OCI-LY7 (cell line): ENCODE results near the gene PSMA6. TPM values are rescaled to one million over a fixed set of nuclear protein-coding genes. Genes with fewer than 3 reads are reported as not detected.

Source experiments
- BruUV-seq: library from RNA; stranded (reverse); fragments of 400-500 nt; replicated peaks from 2 replicates; lab custom pipeline; 2021; lab: Mats Ljungman, UMichigan
- CTCF ChIA-PET: fragments of 300-600 bp; sonication (Branson Sonifier 250); formaldehyde crosslinking; loops from one replicate; lab custom pipeline; 2022; ENCODE audit warnings: antibody characterized with exemption; ENCODE audit not compliant: unreplicated experiment; lab: Charles Lee
- POLR2A ChIA-PET: fragments of 300-600 bp; sonication (Branson Sonifier 250); formaldehyde crosslinking; loops from one replicate; lab custom pipeline; 2022; ENCODE audit warnings: antibody characterized with exemption; lab: Charles Lee
- DNase-seq: peaks from one replicate; pipeline ENCODE4 v3.0.0-alpha.2; 2015; ENCODE audit warnings: low spot score
- H2AFZ ChIP-seq: fragments of 200-600 bp; sonication (generic), shearing (Covaris generic); 2 replicates; pipeline ENCODE4 v1.6.1; 2014; ENCODE audit warnings: mild to moderate bottlenecking, antibody characterized with exemption, low read length, moderate library complexity
- H3K27ac ChIP-seq: fragments of 200-600 bp; sonication (generic); 2 replicates; pipeline ENCODE4 v1.5.1; 2014; ENCODE audit warnings: mixed run types, low read depth, mild to moderate bottlenecking, moderate library complexity, low read length, inconsistent platforms; ENCODE audit not compliant: poor library complexity, severe bottlenecking
- H3K36me3 ChIP-seq: fragments of 200-600 bp; sonication (generic); 2 replicates; pipeline ENCODE4 v1.6.1; 2014; ENCODE audit warnings: mild to moderate bottlenecking, antibody characterized with exemption, low read length, moderate library complexity, mixed read lengths; ENCODE audit not compliant: insufficient read depth
- H3K4me1 ChIP-seq: fragments of 200-600 bp; sonication (generic); 2 replicates; pipeline ENCODE4 v1.5.1; 2014; ENCODE audit warnings: mild to moderate bottlenecking, low read length; ENCODE audit not compliant: insufficient read depth, poor library complexity, severe bottlenecking
- H3K4me2 ChIP-seq: fragments of 200-600 bp; sonication (generic); 2 replicates; pipeline ENCODE4 v1.6.1; 2014; ENCODE audit warnings: mild to moderate bottlenecking, low read length
- H3K4me3 ChIP-seq: fragments of 200-600 bp; sonication (generic); 2 replicates; pipeline ENCODE4 v1.5.1; 2014; ENCODE audit warnings: mild to moderate bottlenecking, low read depth, low read length; ENCODE audit not compliant: poor library complexity, severe bottlenecking
- H3K79me2 ChIP-seq: fragments of 200-600 bp; sonication (generic); 2 replicates; pipeline ENCODE4 v1.6.1; 2016; ENCODE audit warnings: low read depth, mild to moderate bottlenecking, low read length, moderate library complexity, mixed read lengths; ENCODE audit not compliant: insufficient read depth
- H3K9me2 ChIP-seq: fragments of 200-600 bp; sonication (generic); 2 replicates; pipeline ENCODE4 v1.6.1; 2016; ENCODE audit warnings: mild to moderate bottlenecking, low read length, mixed read lengths; ENCODE audit not compliant: insufficient read depth
- H3K9me3 ChIP-seq: fragments of 200-600 bp; sonication (generic); 2 replicates; pipeline ENCODE4 v1.6.1; 2014; ENCODE audit warnings: mild to moderate bottlenecking, mixed run types, low read length, mixed read lengths
- H4K20me1 ChIP-seq: fragments of 200-600 bp; sonication (generic); 2 replicates; pipeline ENCODE4 v1.6.1; 2014; ENCODE audit warnings: mild to moderate bottlenecking, antibody characterized with exemption, low read length, moderate library complexity, mixed read lengths; ENCODE audit not compliant: insufficient read depth
- EZH2phosphoT487 ChIP-seq: fragments of 200-600 bp; sonication (generic); IDR thresholded peaks from 2 replicates; pipeline ENCODE4 v1.6.1; 2018; ENCODE audit warnings: low read depth, borderline replicate concordance, mild to moderate bottlenecking, mixed run types, antibody characterized with exemption, low read length, moderate library complexity, mixed read lengths
- intact Hi-C: fragments of 100-400 bp; cut with micrococcal nuclease; formaldehyde crosslinking; loops from one replicate; pipeline ENCODE4 v1.10.0; 2022; ENCODE audit not compliant: unreplicated experiment
- total RNA-seq, 2 experiments: library from RNA; depleted of rRNA in 1 of 2; stranded (reverse); fragments of >200 nt in 1 of 2; shearing (Covaris generic) in 1 of 2; gene quantifications; 2 replicates each; pipeline ENCODE4 v1.2.3, GENCODE V29; 2014 to 2022
- TF ChIP-seq, protein P1 (sequence below): fragments of 200-600 bp; sonication (generic); conservative IDR thresholded peaks from 2 replicates; pipeline ENCODE4 v1.5.1; 2014; ENCODE audit warnings: mild to moderate bottlenecking, antibody characterized with exemption, low read length, moderate library complexity, mixed read lengths

PSMA6 gene
- total RNA-seq, 2 experiments from 2014 or later, result 216 to 267 TPM

DNA sequence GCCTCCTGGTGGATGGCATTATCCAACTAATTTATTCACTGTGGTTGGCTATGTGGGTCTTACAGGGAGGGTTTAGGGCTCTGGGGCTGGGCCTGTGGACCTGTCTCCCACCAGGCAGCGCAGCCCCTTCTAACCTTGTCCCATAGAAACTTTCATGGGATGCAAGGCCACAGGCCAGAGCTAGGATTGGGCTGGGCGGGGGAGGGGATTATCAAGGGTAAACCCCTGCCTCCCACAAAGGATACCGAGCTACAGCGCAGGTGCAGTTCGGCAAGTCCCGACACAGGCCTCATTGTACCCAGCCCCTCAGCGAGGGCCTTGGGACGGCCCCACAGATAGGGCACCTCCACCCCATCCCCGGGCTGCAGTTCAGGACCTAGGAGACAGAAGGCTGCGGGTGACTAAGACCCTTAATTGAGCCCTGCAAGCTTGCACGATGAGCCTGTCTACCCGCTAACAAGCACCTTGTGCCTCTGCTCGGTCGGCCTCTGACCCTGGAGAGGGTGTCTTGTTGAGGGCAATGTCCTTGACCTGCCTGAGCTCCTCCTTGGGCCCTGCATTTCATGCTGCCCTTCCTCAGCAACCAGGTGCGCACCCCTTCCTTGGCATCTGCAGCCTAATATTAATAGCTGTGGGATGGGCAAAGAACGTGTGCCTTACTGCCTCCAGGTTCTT lies 46.7 kb downstream of the PSMA6 start:
- H3K4me2 ChIP-seq, result no peak overlapping the region
- intact Hi-C loops, result no loop called here
- H4K20me1 ChIP-seq, result no peaks in the 10 kb centered on the region
- peak overlapping the region; percentile 70; the same call in 1 of the 2 replicates for H2AFZ ChIP-seq
- no peak for DNase-seq
- no peaks in the 10 kb centered on the region for H3K9me3 ChIP-seq
- POLR2A ChIA-PET, result interaction anchor here (0.6 to 2.0 kb wide), 10 partner anchors 10 to 238 kb away, joined by 3 to 7 read pairs (median 4); partner anchors contain the start of gene PSMA6
- TF ChIP-seq, protein P1, sequence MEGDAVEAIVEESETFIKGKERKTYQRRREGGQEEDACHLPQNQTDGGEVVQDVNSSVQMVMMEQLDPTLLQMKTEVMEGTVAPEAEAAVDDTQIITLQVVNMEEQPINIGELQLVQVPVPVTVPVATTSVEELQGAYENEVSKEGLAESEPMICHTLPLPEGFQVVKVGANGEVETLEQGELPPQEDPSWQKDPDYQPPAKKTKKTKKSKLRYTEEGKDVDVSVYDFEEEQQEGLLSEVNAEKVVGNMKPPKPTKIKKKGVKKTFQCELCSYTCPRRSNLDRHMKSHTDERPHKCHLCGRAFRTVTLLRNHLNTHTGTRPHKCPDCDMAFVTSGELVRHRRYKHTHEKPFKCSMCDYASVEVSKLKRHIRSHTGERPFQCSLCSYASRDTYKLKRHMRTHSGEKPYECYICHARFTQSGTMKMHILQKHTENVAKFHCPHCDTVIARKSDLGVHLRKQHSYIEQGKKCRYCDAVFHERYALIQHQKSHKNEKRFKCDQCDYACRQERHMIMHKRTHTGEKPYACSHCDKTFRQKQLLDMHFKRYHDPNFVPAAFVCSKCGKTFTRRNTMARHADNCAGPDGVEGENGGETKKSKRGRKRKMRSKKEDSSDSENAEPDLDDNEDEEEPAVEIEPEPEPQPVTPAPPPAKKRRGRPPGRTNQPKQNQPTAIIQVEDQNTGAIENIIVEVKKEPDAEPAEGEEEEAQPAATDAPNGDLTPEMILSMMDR, result no peak
- TF ChIP-seq EZH2phosphoT487, result no peak
- H3K4me3 ChIP-seq, result no peak overlapping the region
- H3K27ac ChIP-seq, result no peak overlapping the region
- CTCF ChIA-PET, result interaction anchor here (1.1 to 1.7 kb wide), 3 partner anchors 13 to 65 kb away, joined by 3 to 8 read pairs (median 4); no protein-coding TSS in a partner anchor
- H3K79me2 ChIP-seq, result no peaks in the 10 kb centered on the region
- no TSS peak for BruUV-seq
- peaks cover 12% of the 10 kb centered on the region for H3K4me1 ChIP-seq
- no peaks in the 10 kb centered on the region for H3K36me3 ChIP-seq
- H3K9me2 ChIP-seq, result no peaks in the 10 kb centered on the region

DNA sequence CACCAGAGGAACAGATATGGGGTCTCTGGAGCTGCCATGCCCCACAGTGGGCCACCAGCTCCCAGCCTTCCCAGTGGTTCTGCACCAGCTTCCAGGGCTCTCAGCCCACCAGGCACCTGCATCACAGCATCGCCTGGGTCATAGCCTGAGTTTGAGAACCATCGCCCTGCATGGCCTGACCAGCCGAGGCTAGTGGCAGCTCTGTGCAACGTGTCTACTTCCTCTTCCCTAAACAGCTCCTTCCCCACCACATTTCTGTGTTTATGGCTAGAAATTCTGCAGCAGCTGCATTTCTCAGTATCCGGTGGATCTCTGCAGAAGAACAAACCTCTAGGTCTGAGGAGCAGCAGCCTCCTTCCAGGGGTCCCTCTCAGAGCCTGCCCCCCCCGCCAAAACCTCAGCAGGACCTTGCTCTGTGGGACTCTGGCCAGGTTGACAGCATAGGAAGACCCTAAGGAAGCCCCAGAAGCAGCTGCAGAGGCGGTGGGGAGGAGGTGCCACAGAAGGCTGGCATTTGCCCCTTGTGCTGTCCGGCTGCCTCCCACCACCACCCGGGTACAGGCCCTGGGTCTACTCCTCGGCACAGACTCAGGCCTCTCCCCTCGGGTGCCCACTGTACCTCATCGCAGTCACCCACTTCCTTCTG lies 47.7 kb downstream of the PSMA6 start:
- H3K4me1 ChIP-seq, result peaks cover 12% of the 10 kb centered on the region
- H3K79me2 ChIP-seq, result no peaks in the 10 kb centered on the region
- no TSS peak for BruUV-seq
- H3K9me2 ChIP-seq, result no peaks in the 10 kb centered on the region
- H3K4me3 ChIP-seq, result no peak overlapping the region
- peak overlapping the region; percentile 44 for H3K4me2 ChIP-seq
- no peaks in the 10 kb centered on the region for H4K20me1 ChIP-seq
- no peaks in the 10 kb centered on the region for H3K9me3 ChIP-seq
- POLR2A ChIA-PET, result interaction anchor here (0.6 to 2.0 kb wide), 12 partner anchors 11 to 120 kb away, joined by 3 to 7 read pairs (median 4); partner anchors contain the start of gene PSMA6
- TF ChIP-seq, protein P1, result no peak
- TF ChIP-seq EZH2phosphoT487, result no peak
- H2AFZ ChIP-seq, result peak overlapping the region; percentile 70
- DNase-seq, result peak; percentile 58
- H3K27ac ChIP-seq, result no peak overlapping the region
- CTCF ChIA-PET, result interaction anchor here (1.2 to 1.7 kb wide), 2 partner anchors 12 to 58 kb away, joined by 4 to 8 read pairs; no protein-coding TSS in a partner anchor
- no peaks in the 10 kb centered on the region for H3K36me3 ChIP-seq
- intact Hi-C loops, result no loop called here
